SU-DHL-6 (cell line): Measurements from ENCODE around the gene CDHR2.

ENCODE experiments used
- H2AFZ ChIP-seq: fragments of 200-600 bp; sonication (generic); 2 replicates; pipeline ENCODE4 v1.6.1; 2014; ENCODE audit warnings: low read depth, mild to moderate bottlenecking, moderate library complexity, mixed read lengths, antibody characterized with exemption, low read length; ENCODE audit not compliant: severe bottlenecking
- H3F3A ChIP-seq: fragments of 200-600 bp; shearing (Covaris generic); 2 replicates; pipeline ENCODE4 v1.6.0; 2016; ENCODE audit warnings: antibody characterized with exemption, mild to moderate bottlenecking; ENCODE audit not compliant: insufficient read depth
- H3K27ac ChIP-seq: fragments of 200-600 bp; sonication (generic); 2 replicates; pipeline ENCODE4 v1.5.1; 2016; ENCODE audit warnings: low read depth, mild to moderate bottlenecking, low read length, moderate library complexity, mixed read lengths
- H3K27me3 ChIP-seq: fragments of 200-600 bp; sonication (generic), shearing (Covaris generic); 2 replicates; pipeline ENCODE4 v1.6.0; 2014; ENCODE audit warnings: mild to moderate bottlenecking, low read length
- H3K36me3 ChIP-seq: fragments of 200-600 bp; sonication (generic); 2 replicates; pipeline ENCODE4 v1.6.1; 2014; ENCODE audit warnings: mild to moderate bottlenecking, low read length, mixed read lengths
- H3K4me2 ChIP-seq: fragments of 300-600, 200-600 bp; shearing (Covaris generic), sonication (generic); 2 replicates; pipeline ENCODE4 v1.6.0; 2014; ENCODE audit warnings: low read length, low read depth, mild to moderate bottlenecking; ENCODE audit not compliant: poor library complexity, severe bottlenecking
- H3K4me3 ChIP-seq: fragments of 200-600 bp; sonication (generic); 2 replicates; pipeline ENCODE4 v1.5.1; 2014; ENCODE audit warnings: antibody characterized with exemption, low read length, mild to moderate bottlenecking, mixed read lengths; ENCODE audit not compliant: insufficient read depth, poor library complexity, severe bottlenecking
- H3K79me2 ChIP-seq: fragments of 200-600 bp; sonication (generic); 2 replicates; pipeline ENCODE4 v1.6.1; 2014; ENCODE audit warnings: mild to moderate bottlenecking, low read length, moderate library complexity; ENCODE audit not compliant: insufficient read depth
- H3K9ac ChIP-seq: fragments of 200-600 bp; sonication (generic); 2 replicates; pipeline ENCODE4 v1.7.0; 2014; ENCODE audit warnings: mild to moderate bottlenecking, low read length
- H3K9me2 ChIP-seq: fragments of 200-600 bp; sonication (generic); replicated peaks from 2 replicates; pipeline ENCODE4 v1.6.1; 2014; ENCODE audit warnings: low read length; ENCODE audit not compliant: insufficient read depth
- H3K9me3 ChIP-seq: fragments of 200-600 bp; sonication (generic); 2 replicates; pipeline ENCODE4 v1.6.1; 2014; ENCODE audit warnings: low read length, mixed read lengths; ENCODE audit not compliant: insufficient read depth
- H4K20me1 ChIP-seq: fragments of 200-600 bp; sonication (generic); 2 replicates; pipeline ENCODE4 v1.6.1; 2014; ENCODE audit warnings: low read depth, mild to moderate bottlenecking, antibody characterized with exemption, low read length, moderate library complexity, mixed read lengths
- CTCF ChIP-seq: fragments of 200-600 bp; sonication (generic); IDR thresholded peaks from one replicate; pipeline ENCODE4 v1.5.1; 2017; ENCODE audit warnings: antibody characterized with exemption, mild to moderate bottlenecking, low read length, moderate library complexity; ENCODE audit not compliant: insufficient read depth, poor library complexity, severe bottlenecking
- EZH2phosphoT487 ChIP-seq: fragments of 200-600 bp; sonication (generic), shearing (Covaris generic); conservative IDR thresholded peaks from 2 replicates; pipeline ENCODE4 v1.6.1; 2018; ENCODE audit warnings: mild to moderate bottlenecking, antibody characterized with exemption, low read length, moderate library complexity, mixed read lengths

Gene CDHR2

GRCh38 chr5:176574297-176574591 is 25.1 kb downstream of the CDHR2 start:
- H3K9me3 ChIP-seq: no peaks in the 10 kb centered on the region
- no peak overlapping the region for H3K9ac ChIP-seq
- no peaks in the 10 kb centered on the region for H4K20me1 ChIP-seq
- H3K9me2 ChIP-seq: no peaks in the 10 kb centered on the region
- H3K79me2 ChIP-seq: no peaks in the 10 kb centered on the region
- no peak overlapping the region for H3K4me3 ChIP-seq
- TF ChIP-seq CTCF: no peak
- TF ChIP-seq EZH2phosphoT487: no peak
- H3F3A ChIP-seq: no peaks in the 10 kb centered on the region
- H3K36me3 ChIP-seq: no peaks in the 10 kb centered on the region
- no peak overlapping the region for H3K27ac ChIP-seq
- no peak overlapping the region for H2AFZ ChIP-seq
- H3K27me3 ChIP-seq: no peaks in the 10 kb centered on the region
- H3K4me2 ChIP-seq: no peak overlapping the region

GRCh38 chr5:176575066-176575465 is 25.9 kb downstream of the CDHR2 start:
- no peak overlapping the region for H3K4me2 ChIP-seq
- H2AFZ ChIP-seq: no peak overlapping the region
- TF ChIP-seq CTCF (no peak), EZH2phosphoT487 (no peak)
- H3K9ac ChIP-seq: no peak overlapping the region
- H3K27ac ChIP-seq: no peak overlapping the region
- H3K36me3 ChIP-seq: no peaks in the 10 kb centered on the region
- H4K20me1 ChIP-seq: no peaks in the 10 kb centered on the region
- H3K4me3 ChIP-seq: no peak overlapping the region
- H3K9me3 ChIP-seq: no peaks in the 10 kb centered on the region
- no peaks in the 10 kb centered on the region for H3F3A ChIP-seq
- no peaks in the 10 kb centered on the region for H3K9me2 ChIP-seq
- H3K27me3 ChIP-seq: no peaks in the 10 kb centered on the region
- no peaks in the 10 kb centered on the region for H3K79me2 ChIP-seq

GRCh38 chr5:176575488-176576422 is 26.6 kb downstream of the CDHR2 start:
- Histone ChIP-seq H3K36me3 (no peaks in the 10 kb centered on the region), H3K27me3 (no peaks in the 10 kb centered on the region), H3K27ac (no peak overlapping the region), H3K79me2 (no peaks in the 10 kb centered on the region), H3K4me3 (no peak overlapping the region), H3F3A (no peaks in the 10 kb centered on the region), H4K20me1 (no peaks in the 10 kb centered on the region), H3K9ac (no peak overlapping the region), H3K9me3 (no peaks in the 10 kb centered on the region), H3K4me2 (no peak overlapping the region), H2AFZ (no peak overlapping the region), H3K9me2 (no peaks in the 10 kb centered on the region)
- TF ChIP-seq EZH2phosphoT487 (no peak), CTCF (no peak)
